Nephron progenitor cell (in vitro differentiated cells): ENCODE results near the gene NEK6.
A peak's percentile ranks its signal among the peaks of the same experiment; 100 is the strongest.

Experiments used
- DNase-seq: peaks from one replicate; pipeline ENCODE4 v3.0.0; 2021
- H3K27ac Mint-ChIP-seq: 2 replicates; pipeline ENCODE4 v1.8.0; 2021; ENCODE audit warnings: mild to moderate bottlenecking, moderate library complexity, mixed read lengths
- H3K27me3 Mint-ChIP-seq: 2 replicates; pipeline ENCODE4 v1.8.0; 2021; ENCODE audit warnings: mild to moderate bottlenecking, low read depth, mixed read lengths; ENCODE audit not compliant: poor library complexity
- H3K36me3 Mint-ChIP-seq: 2 replicates; pipeline ENCODE4 v1.8.0; 2021; ENCODE audit warnings: low read depth, mixed read lengths
- H3K4me1 Mint-ChIP-seq: 2 replicates; pipeline ENCODE4 v1.8.0; 2021; ENCODE audit warnings: mixed read lengths
- H3K4me3 Mint-ChIP-seq: 2 replicates; pipeline ENCODE4 v1.8.0; 2021; ENCODE audit warnings: mild to moderate bottlenecking, moderate library complexity, mixed read lengths
- H3K9me3 Mint-ChIP-seq: 2 replicates; pipeline ENCODE4 v1.8.0; 2021; ENCODE audit warnings: mild to moderate bottlenecking, moderate library complexity, mixed read lengths
- CTCF ChIP-seq: fragments of 200-600 bp; sonication (generic); IDR thresholded peaks from 2 replicates; pipeline ENCODE4 v1.5.0; 2021; ENCODE audit warnings: antibody characterized with exemption

Gene NEK6

GRCh38 chr9:124329206-124329792, 71.5 kb downstream of the NEK6 start:
- Mint-ChIP-seq H3K36me3 (peaks cover 5% of the 10 kb centered on the region), H3K4me1 (peaks cover 8% of the 10 kb centered on the region), H3K9me3 (no peaks in the 10 kb centered on the region), H3K27ac (no peak overlapping the region), H3K4me3 (no peak overlapping the region), H3K27me3 (no peaks in the 10 kb centered on the region)
- DNase-seq, result no peak
- no peak for TF ChIP-seq CTCF

- Mint-ChIP-seq H3K4me1 (peaks cover 8% of the 10 kb centered on the region), H3K4me3 (no peak overlapping the region), H3K27ac (peak overlapping the region; percentile 45), H3K36me3 (peaks cover 7% of the 10 kb centered on the region), H3K9me3 (no peaks in the 10 kb centered on the region), H3K27me3 (no peaks in the 10 kb centered on the region)
- no peak for TF ChIP-seq CTCF
- no peak for DNase-seq
Observed at GRCh38 chr9:124330011-124330697, 72.4 kb downstream of the NEK6 start.

GRCh38 chr9:124331580-124331979, 73.8 kb downstream of the NEK6 start:
- H3K4me1 Mint-ChIP-seq, result peaks cover 8% of the 10 kb centered on the region
- H3K27me3 Mint-ChIP-seq, result no peaks in the 10 kb centered on the region
- H3K36me3 Mint-ChIP-seq, result peaks cover 22% of the 10 kb centered on the region
- H3K4me3 Mint-ChIP-seq, result no peak overlapping the region
- no peak for TF ChIP-seq CTCF
- no peak overlapping the region for H3K27ac Mint-ChIP-seq
- no peak for DNase-seq
- H3K9me3 Mint-ChIP-seq, result no peaks in the 10 kb centered on the region

GRCh38 chr9:124332361-124333202, 74.8 kb downstream of the NEK6 start:
- Mint-ChIP-seq H3K27ac (peak overlapping the region; percentile 82), H3K4me3 (no peak overlapping the region), H3K9me3 (peaks cover 7% of the 10 kb centered on the region), H3K36me3 (peaks cover 31% of the 10 kb centered on the region), H3K4me1 (peaks cover 8% of the 10 kb centered on the region), H3K27me3 (no peaks in the 10 kb centered on the region)
- no peak for TF ChIP-seq CTCF
- no peak for DNase-seq

- no peak for TF ChIP-seq CTCF
- peak overlapping the region; percentile 82 for H3K27ac Mint-ChIP-seq
- peaks cover 37% of the 10 kb centered on the region for H3K36me3 Mint-ChIP-seq
- no peak overlapping the region for H3K4me3 Mint-ChIP-seq
- H3K4me1 Mint-ChIP-seq, result peaks cover 8% of the 10 kb centered on the region
- H3K9me3 Mint-ChIP-seq, result peaks cover 13% of the 10 kb centered on the region
- DNase-seq, result no peak
- H3K27me3 Mint-ChIP-seq, result no peaks in the 10 kb centered on the region
Observed at GRCh38 chr9:124333203-124333579, 75.4 kb downstream of the NEK6 start.
